Stimulated activated CD4-positive, alpha-beta T cell treated with anti-CD3 and anti-CD28 coated beads, Interleukin-15, amount 100 ng/mL, for 24 hours (primary cell): ENCODE results near the gene PRKCZ.
A peak's percentile ranks its signal among the peaks of the same experiment; 100 is the strongest.

ENCODE experiments used
- DNase-seq: peaks from one replicate; pipeline ENCODE4 v3.0.0-alpha.2; 2020

Gene PRKCZ

GRCh38 chr1:2046953-2047748 lies 3.1 kb upstream of the PRKCZ start:
- DNase-seq: no peak

- no peak for DNase-seq
Measured at GRCh38 chr1:2047749-2048729, 2.2 kb upstream of the PRKCZ start.

- peak; percentile 19 for DNase-seq
Measured at GRCh38 chr1:2049225-2049717, 940 bp upstream of the PRKCZ start.

GRCh38 chr1:2050461-2050792 lies 216 bp downstream of the PRKCZ start:
- peak; percentile 54 for DNase-seq

- DNase-seq: peak; percentile 43
Measured at GRCh38 chr1:2050793-2051682, 827 bp downstream of the PRKCZ start.

- no peak for DNase-seq
Measured at GRCh38 chr1:2052054-2052679, 2.0 kb downstream of the PRKCZ start.

- no peak for DNase-seq
Measured at GRCh38 chr1:2052756-2053155, 2.5 kb downstream of the PRKCZ start.

GRCh38 chr1:2053217-2053616 lies 3.0 kb downstream of the PRKCZ start:
- no peak for DNase-seq

- DNase-seq: no peak
Measured at GRCh38 chr1:2053784-2054376, 3.7 kb downstream of the PRKCZ start.

- DNase-seq: no peak
Measured at GRCh38 chr1:2054560-2054959, 4.3 kb downstream of the PRKCZ start.

GRCh38 chr1:2055911-2056575 lies 5.8 kb downstream of the PRKCZ start:
- DNase-seq: no peak

- no peak for DNase-seq
Measured at GRCh38 chr1:2056955-2057590, 6.9 kb downstream of the PRKCZ start.

GRCh38 chr1:2059290-2059953 lies 9.2 kb downstream of the PRKCZ start:
- no peak for DNase-seq

GRCh38 chr1:2060072-2060471 lies 9.9 kb downstream of the PRKCZ start:
- DNase-seq: no peak

GRCh38 chr1:2060535-2060934 lies 10.3 kb downstream of the PRKCZ start:
- DNase-seq: no peak

- DNase-seq: no peak
Measured at GRCh38 chr1:2061065-2061778, 11.0 kb downstream of the PRKCZ start.

- DNase-seq: no peak
Measured at GRCh38 chr1:2065699-2066098, 15.5 kb downstream of the PRKCZ start.

- DNase-seq: no peak
Measured at GRCh38 chr1:2067393-2067792, 17.2 kb downstream of the PRKCZ start.

GRCh38 chr1:2067981-2068380 lies 17.8 kb downstream of the PRKCZ start:
- DNase-seq: no peak

GRCh38 chr1:2068951-2069350 lies 18.7 kb downstream of the PRKCZ start:
- no peak for DNase-seq
